K562 (cell line): ENCODE data around the gene CRYM. TPM values are rescaled to one million over a fixed set of nuclear protein-coding genes. Genes with fewer than 3 reads are reported as not detected.
A peak's percentile ranks its signal among the peaks of the same experiment; 100 is the strongest.

Source experiments
- ETV5 ChIP-seq: sonication (generic); formaldehyde crosslinking; IDR thresholded peaks from 2 replicates; pipeline ENCODE4 v1.4.0; 2020; ENCODE audit warnings: low read depth, mild to moderate bottlenecking, missing genetic modification reagents
- HDAC1 ChIP-seq, 2 experiments: fragments of 450-650 bp; IDR thresholded peaks; 2 replicates each; pipeline ENCODE4 v1.6.1; 2016 to 2017; ENCODE audit warnings: inconsistent platforms in 1 of 2, mild to moderate bottlenecking in 1 of 2, moderate library complexity in 1 of 2
- IRF2 ChIP-seq: sonication (generic); formaldehyde crosslinking; IDR thresholded peaks from 2 replicates; pipeline ENCODE4 v1.8.1; 2022; ENCODE audit warnings: mild to moderate bottlenecking, missing genetic modification reagents
- KAT8 ChIP-seq: fragments of 450-650 bp; IDR thresholded peaks from 2 replicates; pipeline ENCODE4 v1.6.1; 2016; ENCODE audit warnings: low read depth, mild to moderate bottlenecking
- POLR2AphosphoS2 ChIP-seq: IDR thresholded peaks from 2 replicates; pipeline ENCODE4 v1.6.1; 2012; ENCODE audit warnings: low read length, improper control_type of control experiment
- SREBF2 ChIP-seq: sonication (generic); formaldehyde crosslinking; IDR thresholded peaks from 2 replicates; pipeline ENCODE4 v1.4.0; 2020; ENCODE audit warnings: mild to moderate bottlenecking, missing genetic modification reagents
- TAF9B ChIP-seq: fragments of 450-650 bp; IDR thresholded peaks from 2 replicates; pipeline ENCODE4 v1.6.1; 2018; ENCODE audit warnings: mild to moderate bottlenecking; ENCODE audit not compliant: partially characterized antibody
- polyA plus RNA-seq, 8 experiments: library from polyadenylated mRNA; depleted of rRNA in 4 of 8; stranded (reverse) in 5 of 8; unstranded in 3 of 8; fragments of >200 nt; fragmentation: Nextera tagmentation in 2 of 8; fragmentation: Illumina TruSeq in 1 of 8; extraction: Ambion mirVana in 2 of 8; extraction: Trizol in 1 of 8; gene quantifications; 2 replicates each; pipeline versions ENCODE4 v1.2.1 to v1.2.3, GENCODE V29; 2011 to 2014; ENCODE audit warnings: inconsistent platforms in 1 of 8, missing spikeins in 1 of 8
- total RNA-seq, 7 experiments: library from RNA; depleted of rRNA in 6 of 7; stranded (reverse); fragments of >200 nt in 6 of 7; fragmentation: Illumina TruSeq in 2 of 7; extraction: Trizol in 2 of 7; gene quantifications; 2 replicates each; pipeline versions ENCODE4 v1.2.1 to v1.2.3, GENCODE V29; 2011 to 2021; ENCODE audit warnings: low replicate concordance in 1 of 7
- TF ChIP-seq, protein P1 (sequence below): sonication (generic); formaldehyde crosslinking; IDR thresholded peaks from 2 replicates; pipeline ENCODE4 v1.9.0; 2022; ENCODE audit warnings: mild to moderate bottlenecking, missing genetic modification reagents
- TF ChIP-seq, protein P2 (sequence below): fragments of 450-650 bp; IDR thresholded peaks from 2 replicates; pipeline ENCODE4 v1.6.1; 2016; ENCODE audit warnings: mild to moderate bottlenecking, moderate library complexity
- TF ChIP-seq, protein P3 (sequence below): sonication (generic); formaldehyde crosslinking; IDR thresholded peaks from 2 replicates; pipeline ENCODE4 v1.8.0; 2022; ENCODE audit warnings: missing genetic modification reagents, mild to moderate bottlenecking, borderline replicate concordance
- TF ChIP-seq, protein P4 (sequence below): fragments of 250-450 bp; sonication (Bioruptor Pico); IDR thresholded peaks from 2 replicates; pipeline ENCODE4 v1.5.0; 2021

Gene CRYM
- total and polyA plus RNA-seq, 9 of the 15 experiments (the other 6 are each of a cell fraction or from before 2014, with no cell fraction given), result 0.08 to 0.98 (median 0.47) TPM

DNA sequence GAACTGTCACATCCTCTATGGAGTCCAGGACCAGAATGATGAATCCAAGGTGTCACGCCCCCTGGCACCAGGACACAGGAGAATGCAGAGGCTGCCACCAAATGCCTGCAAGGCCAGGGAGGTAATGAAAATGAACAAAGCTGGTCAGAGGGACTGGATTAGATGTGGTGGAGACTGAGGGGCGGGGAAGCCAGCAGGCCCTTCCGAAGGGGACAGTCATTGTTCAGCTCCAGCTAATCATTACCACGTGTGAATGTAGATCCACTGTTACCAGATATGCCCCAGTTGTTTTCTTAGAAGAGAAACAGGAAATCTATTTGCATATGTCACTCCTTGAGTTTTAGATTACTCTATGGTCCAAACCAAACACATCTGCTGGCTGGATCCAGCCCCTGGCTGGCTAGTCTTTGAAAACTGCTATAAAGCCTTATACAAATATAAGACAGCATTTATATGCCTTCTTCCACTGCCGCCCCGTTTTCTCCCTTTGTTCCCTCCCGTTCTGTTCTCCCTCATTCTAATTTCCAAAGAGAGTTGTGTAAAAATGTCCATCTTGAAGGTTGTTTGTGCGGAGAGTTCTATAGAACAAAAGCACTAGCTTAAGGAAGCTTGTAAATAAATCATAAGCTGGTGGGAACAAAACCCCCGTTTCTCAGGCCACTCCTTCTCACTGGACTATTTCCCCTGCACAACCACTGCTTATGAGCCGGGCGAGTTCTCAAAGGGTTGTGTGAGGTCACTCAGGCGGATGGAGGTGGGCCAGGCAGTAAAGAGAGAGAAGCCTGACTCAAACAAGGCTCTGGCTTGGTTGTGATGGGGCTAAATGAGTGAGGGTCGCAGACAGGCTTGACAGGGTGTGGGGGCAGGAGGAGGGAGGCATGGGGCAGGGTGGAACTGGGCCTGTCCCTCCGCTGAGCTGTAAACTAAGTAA is 14.2 kb downstream of the CRYM start (continued):
- TF ChIP-seq, protein P1, sequence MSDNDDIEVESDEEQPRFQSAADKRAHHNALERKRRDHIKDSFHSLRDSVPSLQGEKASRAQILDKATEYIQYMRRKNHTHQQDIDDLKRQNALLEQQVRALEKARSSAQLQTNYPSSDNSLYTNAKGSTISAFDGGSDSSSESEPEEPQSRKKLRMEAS (CRISPR knock-in tag), result peak; percentile 31; the same call in 1 of the 2 replicates
- TF ChIP-seq HDAC1 (IDR thresholded peaks at IDR 0.05) (peak in 1 of 2 experiments; percentile 31; a peak in 1 of 4 replicates), IRF2 (CRISPR knock-in tag) (no peak), SREBF2 (CRISPR knock-in tag) (no peak), ETV5 (no peak), POLR2AphosphoS2 (no peak), KAT8 (no peak), TAF9B (no peak)
- TF ChIP-seq, protein P2, sequence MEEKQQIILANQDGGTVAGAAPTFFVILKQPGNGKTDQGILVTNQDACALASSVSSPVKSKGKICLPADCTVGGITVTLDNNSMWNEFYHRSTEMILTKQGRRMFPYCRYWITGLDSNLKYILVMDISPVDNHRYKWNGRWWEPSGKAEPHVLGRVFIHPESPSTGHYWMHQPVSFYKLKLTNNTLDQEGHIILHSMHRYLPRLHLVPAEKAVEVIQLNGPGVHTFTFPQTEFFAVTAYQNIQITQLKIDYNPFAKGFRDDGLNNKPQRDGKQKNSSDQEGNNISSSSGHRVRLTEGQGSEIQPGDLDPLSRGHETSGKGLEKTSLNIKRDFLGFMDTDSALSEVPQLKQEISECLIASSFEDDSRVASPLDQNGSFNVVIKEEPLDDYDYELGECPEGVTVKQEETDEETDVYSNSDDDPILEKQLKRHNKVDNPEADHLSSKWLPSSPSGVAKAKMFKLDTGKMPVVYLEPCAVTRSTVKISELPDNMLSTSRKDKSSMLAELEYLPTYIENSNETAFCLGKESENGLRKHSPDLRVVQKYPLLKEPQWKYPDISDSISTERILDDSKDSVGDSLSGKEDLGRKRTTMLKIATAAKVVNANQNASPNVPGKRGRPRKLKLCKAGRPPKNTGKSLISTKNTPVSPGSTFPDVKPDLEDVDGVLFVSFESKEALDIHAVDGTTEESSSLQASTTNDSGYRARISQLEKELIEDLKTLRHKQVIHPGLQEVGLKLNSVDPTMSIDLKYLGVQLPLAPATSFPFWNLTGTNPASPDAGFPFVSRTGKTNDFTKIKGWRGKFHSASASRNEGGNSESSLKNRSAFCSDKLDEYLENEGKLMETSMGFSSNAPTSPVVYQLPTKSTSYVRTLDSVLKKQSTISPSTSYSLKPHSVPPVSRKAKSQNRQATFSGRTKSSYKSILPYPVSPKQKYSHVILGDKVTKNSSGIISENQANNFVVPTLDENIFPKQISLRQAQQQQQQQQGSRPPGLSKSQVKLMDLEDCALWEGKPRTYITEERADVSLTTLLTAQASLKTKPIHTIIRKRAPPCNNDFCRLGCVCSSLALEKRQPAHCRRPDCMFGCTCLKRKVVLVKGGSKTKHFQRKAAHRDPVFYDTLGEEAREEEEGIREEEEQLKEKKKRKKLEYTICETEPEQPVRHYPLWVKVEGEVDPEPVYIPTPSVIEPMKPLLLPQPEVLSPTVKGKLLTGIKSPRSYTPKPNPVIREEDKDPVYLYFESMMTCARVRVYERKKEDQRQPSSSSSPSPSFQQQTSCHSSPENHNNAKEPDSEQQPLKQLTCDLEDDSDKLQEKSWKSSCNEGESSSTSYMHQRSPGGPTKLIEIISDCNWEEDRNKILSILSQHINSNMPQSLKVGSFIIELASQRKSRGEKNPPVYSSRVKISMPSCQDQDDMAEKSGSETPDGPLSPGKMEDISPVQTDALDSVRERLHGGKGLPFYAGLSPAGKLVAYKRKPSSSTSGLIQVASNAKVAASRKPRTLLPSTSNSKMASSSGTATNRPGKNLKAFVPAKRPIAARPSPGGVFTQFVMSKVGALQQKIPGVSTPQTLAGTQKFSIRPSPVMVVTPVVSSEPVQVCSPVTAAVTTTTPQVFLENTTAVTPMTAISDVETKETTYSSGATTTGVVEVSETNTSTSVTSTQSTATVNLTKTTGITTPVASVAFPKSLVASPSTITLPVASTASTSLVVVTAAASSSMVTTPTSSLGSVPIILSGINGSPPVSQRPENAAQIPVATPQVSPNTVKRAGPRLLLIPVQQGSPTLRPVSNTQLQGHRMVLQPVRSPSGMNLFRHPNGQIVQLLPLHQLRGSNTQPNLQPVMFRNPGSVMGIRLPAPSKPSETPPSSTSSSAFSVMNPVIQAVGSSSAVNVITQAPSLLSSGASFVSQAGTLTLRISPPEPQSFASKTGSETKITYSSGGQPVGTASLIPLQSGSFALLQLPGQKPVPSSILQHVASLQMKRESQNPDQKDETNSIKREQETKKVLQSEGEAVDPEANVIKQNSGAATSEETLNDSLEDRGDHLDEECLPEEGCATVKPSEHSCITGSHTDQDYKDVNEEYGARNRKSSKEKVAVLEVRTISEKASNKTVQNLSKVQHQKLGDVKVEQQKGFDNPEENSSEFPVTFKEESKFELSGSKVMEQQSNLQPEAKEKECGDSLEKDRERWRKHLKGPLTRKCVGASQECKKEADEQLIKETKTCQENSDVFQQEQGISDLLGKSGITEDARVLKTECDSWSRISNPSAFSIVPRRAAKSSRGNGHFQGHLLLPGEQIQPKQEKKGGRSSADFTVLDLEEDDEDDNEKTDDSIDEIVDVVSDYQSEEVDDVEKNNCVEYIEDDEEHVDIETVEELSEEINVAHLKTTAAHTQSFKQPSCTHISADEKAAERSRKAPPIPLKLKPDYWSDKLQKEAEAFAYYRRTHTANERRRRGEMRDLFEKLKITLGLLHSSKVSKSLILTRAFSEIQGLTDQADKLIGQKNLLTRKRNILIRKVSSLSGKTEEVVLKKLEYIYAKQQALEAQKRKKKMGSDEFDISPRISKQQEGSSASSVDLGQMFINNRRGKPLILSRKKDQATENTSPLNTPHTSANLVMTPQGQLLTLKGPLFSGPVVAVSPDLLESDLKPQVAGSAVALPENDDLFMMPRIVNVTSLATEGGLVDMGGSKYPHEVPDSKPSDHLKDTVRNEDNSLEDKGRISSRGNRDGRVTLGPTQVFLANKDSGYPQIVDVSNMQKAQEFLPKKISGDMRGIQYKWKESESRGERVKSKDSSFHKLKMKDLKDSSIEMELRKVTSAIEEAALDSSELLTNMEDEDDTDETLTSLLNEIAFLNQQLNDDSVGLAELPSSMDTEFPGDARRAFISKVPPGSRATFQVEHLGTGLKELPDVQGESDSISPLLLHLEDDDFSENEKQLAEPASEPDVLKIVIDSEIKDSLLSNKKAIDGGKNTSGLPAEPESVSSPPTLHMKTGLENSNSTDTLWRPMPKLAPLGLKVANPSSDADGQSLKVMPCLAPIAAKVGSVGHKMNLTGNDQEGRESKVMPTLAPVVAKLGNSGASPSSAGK, result peak; percentile 41
- TF ChIP-seq, protein P3, sequence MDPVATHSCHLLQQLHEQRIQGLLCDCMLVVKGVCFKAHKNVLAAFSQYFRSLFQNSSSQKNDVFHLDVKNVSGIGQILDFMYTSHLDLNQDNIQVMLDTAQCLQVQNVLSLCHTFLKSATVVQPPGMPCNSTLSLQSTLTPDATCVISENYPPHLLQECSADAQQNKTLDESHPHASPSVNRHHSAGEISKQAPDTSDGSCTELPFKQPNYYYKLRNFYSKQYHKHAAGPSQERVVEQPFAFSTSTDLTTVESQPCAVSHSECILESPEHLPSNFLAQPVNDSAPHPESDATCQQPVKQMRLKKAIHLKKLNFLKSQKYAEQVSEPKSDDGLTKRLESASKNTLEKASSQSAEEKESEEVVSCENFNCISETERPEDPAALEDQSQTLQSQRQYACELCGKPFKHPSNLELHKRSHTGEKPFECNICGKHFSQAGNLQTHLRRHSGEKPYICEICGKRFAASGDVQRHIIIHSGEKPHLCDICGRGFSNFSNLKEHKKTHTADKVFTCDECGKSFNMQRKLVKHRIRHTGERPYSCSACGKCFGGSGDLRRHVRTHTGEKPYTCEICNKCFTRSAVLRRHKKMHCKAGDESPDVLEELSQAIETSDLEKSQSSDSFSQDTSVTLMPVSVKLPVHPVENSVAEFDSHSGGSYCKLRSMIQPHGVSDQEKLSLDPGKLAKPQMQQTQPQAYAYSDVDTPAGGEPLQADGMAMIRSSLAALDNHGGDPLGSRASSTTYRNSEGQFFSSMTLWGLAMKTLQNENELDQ, result no peak
- TF ChIP-seq, protein P4, sequence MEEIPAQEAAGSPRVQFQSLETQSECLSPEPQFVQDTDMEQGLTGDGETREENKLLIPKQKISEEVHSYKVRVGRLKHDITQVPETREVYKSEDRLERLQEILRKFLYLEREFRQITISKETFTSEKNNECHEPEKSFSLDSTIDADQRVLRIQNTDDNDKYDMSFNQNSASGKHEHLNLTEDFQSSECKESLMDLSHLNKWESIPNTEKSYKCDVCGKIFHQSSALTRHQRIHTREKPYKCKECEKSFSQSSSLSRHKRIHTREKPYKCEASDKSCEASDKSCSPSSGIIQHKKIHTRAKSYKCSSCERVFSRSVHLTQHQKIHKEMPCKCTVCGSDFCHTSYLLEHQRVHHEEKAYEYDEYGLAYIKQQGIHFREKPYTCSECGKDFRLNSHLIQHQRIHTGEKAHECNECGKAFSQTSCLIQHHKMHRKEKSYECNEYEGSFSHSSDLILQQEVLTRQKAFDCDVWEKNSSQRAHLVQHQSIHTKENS (CRISPR knock-in tag), result no peak
